RWPE2 (cell line): ENCODE results near the gene ACRBP.

Experiments used
- ATAC-seq: fragments of 200-7000 bp; cut with Tn5 transposase; 3 replicates; pipeline ENCODE4 v1.9.1; 2021; ENCODE audit warnings: low read depth
- DNase-seq: peaks from one replicate; pipeline ENCODE4 v3.0.0-alpha.2; 2020; ENCODE audit warnings: low spot score
- H3K27ac ChIP-seq: fragments of 450-650 bp; 2 replicates; pipeline ENCODE4 v1.5.1; 2017; ENCODE audit warnings: mild to moderate bottlenecking; ENCODE audit not compliant: poor library complexity, severe bottlenecking
- H3K27me3 ChIP-seq: fragments of 250-450 bp; sonication (Bioruptor Pico); 2 replicates; pipeline ENCODE4 v1.5.1; 2021; ENCODE audit warnings: mild to moderate bottlenecking, moderate library complexity; ENCODE audit not compliant: insufficient read depth, poor library complexity, severe bottlenecking
- H3K36me3 ChIP-seq: fragments of 250-450 bp; sonication (Bioruptor Pico); 2 replicates; pipeline ENCODE4 v1.5.1; 2020; ENCODE audit warnings: low read depth, mild to moderate bottlenecking, moderate library complexity
- H3K4me1 ChIP-seq: fragments of 250-450 bp; sonication (Bioruptor Pico); 2 replicates; pipeline ENCODE4 v1.5.1; 2021; ENCODE audit warnings: mild to moderate bottlenecking, moderate library complexity; ENCODE audit not compliant: insufficient read depth, poor library complexity, severe bottlenecking
- H3K4me3 ChIP-seq: fragments of 250-450 bp; sonication (Bioruptor Pico); 2 replicates; pipeline ENCODE4 v1.5.1; 2021; ENCODE audit warnings: mild to moderate bottlenecking, moderate library complexity; ENCODE audit not compliant: severe bottlenecking
- H3K9me3 ChIP-seq: fragments of 250-450 bp; sonication (Bioruptor Pico); 2 replicates; pipeline ENCODE4 v1.5.1; 2021; ENCODE audit warnings: mild to moderate bottlenecking, moderate library complexity; ENCODE audit not compliant: severe bottlenecking
- CTCF ChIP-seq: fragments of 450-650 bp; IDR thresholded peaks from one replicate; pipeline ENCODE4 v1.5.1; 2017; ENCODE audit warnings: mild to moderate bottlenecking, moderate library complexity; ENCODE audit not compliant: poor library complexity, severe bottlenecking

Gene ACRBP

GRCh38 chr12:6606331-6607131 is 40.7 kb downstream of the ACRBP start:
- TF ChIP-seq CTCF = no peak
- DNase-seq (no peak), ATAC-seq (peak; percentile 28)
- H3K4me1 ChIP-seq = peaks cover 30% of the 10 kb centered on the region
- peaks cover 43% of the 10 kb centered on the region for H3K36me3 ChIP-seq
- peak overlapping the region; percentile 63 for H3K4me3 ChIP-seq
- no peaks in the 10 kb centered on the region for H3K9me3 ChIP-seq
- no peaks in the 10 kb centered on the region for H3K27me3 ChIP-seq
- peak overlapping the region; percentile 79 for H3K27ac ChIP-seq

DNA sequence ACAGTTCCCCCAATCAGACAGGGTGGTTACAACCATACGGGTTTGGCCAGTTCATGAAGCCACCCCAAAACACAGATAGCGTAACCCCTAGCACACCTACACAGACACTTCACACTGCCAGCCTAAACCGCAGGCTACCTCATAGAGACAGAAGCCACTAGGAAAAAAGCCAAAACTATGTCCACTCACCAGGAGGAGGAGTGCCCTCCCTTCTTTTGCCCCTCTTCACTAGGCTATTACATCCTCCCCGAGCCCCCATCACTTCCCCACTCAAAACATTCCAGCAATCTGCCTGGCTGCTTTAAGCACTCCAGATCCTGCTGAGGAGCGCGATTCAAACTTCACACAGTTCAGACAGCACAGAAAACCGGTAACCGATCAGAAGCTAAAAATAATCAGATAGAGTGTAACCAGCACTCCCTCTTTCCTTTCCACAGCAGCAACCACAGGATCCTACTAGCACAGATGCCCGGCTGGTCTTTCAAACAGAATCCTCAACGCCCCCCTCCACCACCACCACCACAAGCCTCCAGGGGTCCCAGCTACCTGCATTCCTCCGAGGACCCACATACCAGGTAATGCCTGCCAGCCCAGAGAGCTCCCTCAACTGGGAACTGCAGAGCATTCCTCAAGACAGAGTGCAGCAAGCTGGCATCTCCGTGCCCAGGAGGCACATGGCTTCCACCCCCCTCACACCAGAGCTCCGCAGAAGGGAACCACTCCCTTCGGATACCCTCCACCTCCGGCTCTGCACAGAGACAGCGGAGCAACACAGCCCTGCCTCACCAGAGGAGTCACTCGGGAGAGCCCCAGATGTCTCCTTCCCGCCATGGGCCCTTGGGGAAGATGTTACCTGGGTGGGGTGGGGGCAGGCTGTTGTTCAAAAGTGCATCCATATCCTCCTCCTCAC is 41.6 kb downstream of the ACRBP start:
- no peak for DNase-seq
- Histone ChIP-seq H3K9me3 (no peaks in the 10 kb centered on the region), H3K27me3 (no peaks in the 10 kb centered on the region), H3K4me3 (peak overlapping the region; percentile 63), H3K27ac (peak overlapping the region; percentile 79), H3K36me3 (peaks cover 52% of the 10 kb centered on the region), H3K4me1 (peaks cover 30% of the 10 kb centered on the region)
- no peak for TF ChIP-seq CTCF
- peak; percentile 32 for ATAC-seq

- Histone ChIP-seq H3K36me3 (peaks cover 64% of the 10 kb centered on the region), H3K4me3 (no peak overlapping the region), H3K9me3 (no peaks in the 10 kb centered on the region), H3K27ac (no peak overlapping the region), H3K27me3 (no peaks in the 10 kb centered on the region), H3K4me1 (peaks cover 30% of the 10 kb centered on the region)
- no peak for TF ChIP-seq CTCF
- DNase-seq (no peak), ATAC-seq (no peak)
Measured at GRCh38 chr12:6604259-6605029, 42.8 kb downstream of the ACRBP start.

- Histone ChIP-seq H3K4me3 (no peak overlapping the region), H3K9me3 (no peaks in the 10 kb centered on the region), H3K36me3 (peaks cover 77% of the 10 kb centered on the region), H3K4me1 (peaks cover 25% of the 10 kb centered on the region), H3K27ac (peak overlapping the region; percentile 35), H3K27me3 (no peaks in the 10 kb centered on the region)
- no peak for DNase-seq
- TF ChIP-seq CTCF = no peak
- ATAC-seq = no peak
Measured at GRCh38 chr12:6603095-6603567, 44.1 kb downstream of the ACRBP start.
